Measurements from ENCODE around the gene NVL. TPM values are rescaled to one million over a fixed set of nuclear protein-coding genes. Genes with fewer than 3 reads are reported as not detected.

The NVL gene
- 10 to 100 TPM; 15.5 to 41.1 (median 28.3) TPM for total RNA-seq

DNA sequence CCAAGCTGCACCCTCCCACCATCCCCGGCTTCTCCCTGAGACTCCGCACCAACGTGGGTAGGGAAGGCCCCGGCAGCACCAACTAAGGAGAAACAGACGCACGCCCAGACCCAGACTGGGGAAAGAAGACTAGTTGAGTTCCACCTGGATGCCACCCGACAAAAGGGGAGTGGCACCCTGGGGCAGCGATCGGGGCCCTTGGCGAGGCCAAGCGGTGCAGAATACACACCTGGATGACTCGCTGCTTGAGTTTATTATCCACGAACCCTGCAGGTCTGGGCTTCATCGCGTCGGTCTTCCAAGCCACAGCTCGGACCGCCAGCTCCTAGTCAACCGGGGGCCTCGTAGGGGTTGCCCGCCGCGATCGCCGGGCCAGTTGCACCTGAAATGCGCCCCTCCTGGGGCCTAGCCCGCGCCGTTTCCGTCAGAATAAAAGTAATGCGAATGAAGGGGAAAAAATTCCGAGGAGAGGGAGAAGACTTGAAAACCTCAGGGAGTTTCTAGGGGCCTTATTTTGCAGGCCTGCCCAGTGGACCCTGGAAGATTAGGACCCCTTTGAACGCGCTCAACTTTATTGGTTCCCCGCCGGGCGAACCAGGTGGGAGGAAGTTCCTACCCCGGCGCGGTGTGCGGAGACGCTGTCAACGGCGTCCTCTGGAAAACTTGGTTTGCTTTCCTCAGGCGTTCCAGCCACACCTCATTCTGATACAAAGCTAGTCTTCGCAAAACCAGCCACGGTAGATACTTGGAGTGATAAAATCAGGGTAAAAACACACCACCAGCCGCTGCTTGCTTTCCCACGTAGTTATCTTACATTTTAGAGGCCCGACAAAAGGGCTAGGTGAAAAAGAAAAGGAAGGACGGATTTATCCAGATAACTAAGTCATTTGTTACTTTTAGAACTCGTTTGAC, at the start of gene NVL:
NVL (minus strand) TSS at position 331 of the 912 bp plus-strand sequence; CDS start at position 286, 45 bp downstream.
- Histone ChIP-seq H3K27me3 (no peaks in the 10 kb centered on the region), H3K36me3 (peaks cover 0 to 8% (median 0%) of the 10 kb centered on the region in 3 donors), H3K9me3 (no peaks in the 10 kb centered on the region), H3K27ac (peak within 1 kb of the TSS; percentile 95 to 96 (median 96)), H3K4me3 (peak within 1 kb of the TSS; percentile 76 to 96 (median 84)), H3K4me1 (peaks cover 0 to 43% (median 22%) of the 10 kb centered on the region in 4 donors)
- TF ChIP-seq EP300 (IDR thresholded peaks at IDR 0.05) (peak; percentile 52 to 86), POLR2A (IDR thresholded peaks at IDR 0.05) (peak in 1 of 2 donors; percentile 18)
- TF ChIP-seq, protein P1, sequence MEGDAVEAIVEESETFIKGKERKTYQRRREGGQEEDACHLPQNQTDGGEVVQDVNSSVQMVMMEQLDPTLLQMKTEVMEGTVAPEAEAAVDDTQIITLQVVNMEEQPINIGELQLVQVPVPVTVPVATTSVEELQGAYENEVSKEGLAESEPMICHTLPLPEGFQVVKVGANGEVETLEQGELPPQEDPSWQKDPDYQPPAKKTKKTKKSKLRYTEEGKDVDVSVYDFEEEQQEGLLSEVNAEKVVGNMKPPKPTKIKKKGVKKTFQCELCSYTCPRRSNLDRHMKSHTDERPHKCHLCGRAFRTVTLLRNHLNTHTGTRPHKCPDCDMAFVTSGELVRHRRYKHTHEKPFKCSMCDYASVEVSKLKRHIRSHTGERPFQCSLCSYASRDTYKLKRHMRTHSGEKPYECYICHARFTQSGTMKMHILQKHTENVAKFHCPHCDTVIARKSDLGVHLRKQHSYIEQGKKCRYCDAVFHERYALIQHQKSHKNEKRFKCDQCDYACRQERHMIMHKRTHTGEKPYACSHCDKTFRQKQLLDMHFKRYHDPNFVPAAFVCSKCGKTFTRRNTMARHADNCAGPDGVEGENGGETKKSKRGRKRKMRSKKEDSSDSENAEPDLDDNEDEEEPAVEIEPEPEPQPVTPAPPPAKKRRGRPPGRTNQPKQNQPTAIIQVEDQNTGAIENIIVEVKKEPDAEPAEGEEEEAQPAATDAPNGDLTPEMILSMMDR (IDR thresholded peaks at IDR 0.05): peak in 2 of 5 experiments; percentile 27 to 46
- peak; percentile 51 to 66 for DNase-seq (ENCODE audit: low spot score in 2 of 2)
- 0% methylated on average over 37 to 51 of the region's 52 CpGs for WGBS, 2 donors

DNA sequence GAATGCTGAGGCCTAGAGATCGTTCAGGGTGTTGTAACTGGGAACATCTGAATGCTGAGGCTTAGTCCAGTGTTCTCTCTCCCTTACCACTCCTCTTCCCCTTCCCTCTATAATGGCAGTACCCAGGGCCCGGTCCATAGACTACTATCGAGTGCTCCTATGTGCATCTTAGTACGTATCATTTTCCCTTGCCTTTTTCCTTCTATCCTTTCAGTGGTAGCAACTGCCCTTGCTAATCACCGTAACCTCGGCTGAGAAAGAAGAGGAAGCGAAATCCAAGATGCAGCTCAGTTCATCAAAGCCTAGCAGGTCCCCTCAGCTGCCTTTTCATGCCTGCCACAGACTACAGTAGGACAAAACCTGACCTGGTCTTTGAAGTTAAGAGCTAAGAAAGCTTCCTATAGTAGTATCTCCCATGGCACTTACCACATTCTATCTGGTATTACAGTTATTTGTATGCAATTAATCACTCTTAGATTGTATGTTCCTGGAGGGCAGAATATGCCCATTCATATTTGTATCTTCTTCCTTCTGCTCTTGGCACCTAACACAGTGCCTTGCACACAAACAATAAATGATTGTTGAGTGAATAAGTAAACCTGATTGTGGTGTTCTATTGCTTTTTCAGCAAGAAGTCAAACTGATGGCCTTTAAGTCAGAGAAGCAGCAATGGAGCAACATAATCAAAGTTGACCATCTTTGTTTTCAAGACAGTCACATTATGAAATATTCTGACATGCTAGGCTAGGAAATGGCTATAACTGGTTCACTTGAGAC, 49.1 kb upstream of the NVL start:
- Histone ChIP-seq H3K36me3 (peaks cover 0 to 79% (median 7%) of the 10 kb centered on the region in 3 donors), H3K27me3 (no peaks in the 10 kb centered on the region), H3K27ac (peak overlapping the region in 1 of 4 donors; percentile 1), H3K4me3 (no peak overlapping the region), H3K4me1 (no peaks in the 10 kb centered on the region), H3K9me3 (no peaks in the 10 kb centered on the region)
- WGBS, 2 donors: 81 to 86% methylated on average over 7 of the region's 7 CpGs
- DNase-seq (ENCODE audit: low spot score in 2 of 2): no peak
- TF ChIP-seq EP300 (IDR thresholded peaks at IDR 0.05) (no peak), POLR2A (IDR thresholded peaks at IDR 0.05) (no peak)
- TF ChIP-seq, protein P1 (IDR thresholded peaks at IDR 0.05): no peak

DNA sequence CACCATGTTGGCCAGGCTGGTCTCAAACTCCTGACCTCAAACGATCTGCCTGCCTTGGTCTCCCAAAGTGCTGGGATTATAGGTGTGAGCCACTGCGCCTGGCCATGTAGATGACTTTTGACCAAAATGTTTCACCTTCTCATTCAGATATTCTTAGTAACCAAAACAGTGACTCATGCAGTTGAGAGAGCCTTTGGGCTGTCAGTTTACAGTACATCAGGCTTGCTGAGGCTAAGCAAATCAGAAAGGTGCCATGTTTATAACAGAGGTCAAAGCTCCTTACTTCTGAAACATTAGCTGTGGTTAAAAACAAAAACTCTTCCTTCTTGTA, 47.7 kb upstream of the NVL start:
- H3K36me3 ChIP-seq: peaks cover 0 to 87% (median 10%) of the 10 kb centered on the region in 3 donors
- no peaks in the 10 kb centered on the region for H3K27me3 ChIP-seq
- 87 to 93% methylated on average over 2 of the region's 2 CpGs for WGBS, 2 donors
- TF ChIP-seq EP300 (IDR thresholded peaks at IDR 0.05): no peak
- TF ChIP-seq, protein P1 (IDR thresholded peaks at IDR 0.05): no peak
- TF ChIP-seq POLR2A (IDR thresholded peaks at IDR 0.05): no peak
- H3K27ac ChIP-seq: no peak overlapping the region
- DNase-seq (ENCODE audit: low spot score in 2 of 2): no peak
- no peaks in the 10 kb centered on the region for H3K4me1 ChIP-seq
- H3K9me3 ChIP-seq: no peaks in the 10 kb centered on the region
- H3K4me3 ChIP-seq: no peak overlapping the region

DNA sequence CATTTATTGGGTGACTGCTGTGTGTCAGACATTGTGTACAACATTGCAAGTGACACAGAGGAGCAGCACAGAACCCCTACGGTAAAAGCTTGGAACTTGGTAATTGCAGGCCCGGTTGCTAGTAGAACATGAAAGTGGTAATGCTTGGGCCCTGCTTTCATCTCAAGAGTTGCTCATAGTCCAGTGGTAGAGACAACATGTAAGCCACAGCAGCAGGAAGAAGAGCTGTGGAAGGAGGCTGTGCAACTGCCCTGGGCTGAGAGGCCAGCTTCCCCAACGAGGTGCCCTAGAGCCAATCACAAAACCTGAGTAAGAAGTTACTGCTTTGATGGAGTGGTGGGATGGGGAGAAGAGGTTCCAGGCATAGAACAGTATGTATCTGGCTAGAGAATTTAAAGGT, 45.1 kb upstream of the NVL start:
- Histone ChIP-seq H3K36me3 (peaks cover 5 to 94% (median 12%) of the 10 kb centered on the region in 3 donors), H3K9me3 (no peaks in the 10 kb centered on the region), H3K27ac (no peak overlapping the region), H3K27me3 (no peaks in the 10 kb centered on the region), H3K4me3 (no peak overlapping the region), H3K4me1 (no peaks in the 10 kb centered on the region)
- WGBS, 2 donors: 67 to 69% methylated on average over 3 of the region's 3 CpGs
- no peak for DNase-seq (ENCODE audit: low spot score in 2 of 2)
- TF ChIP-seq POLR2A (IDR thresholded peaks at IDR 0.05) (no peak), EP300 (IDR thresholded peaks at IDR 0.05) (no peak)
- TF ChIP-seq, protein P1 (IDR thresholded peaks at IDR 0.05): no peak
